Gastrocnemius medialis (tissue), 4 donors: ENCODE measurements around the gene HAO1. TPM values are rescaled to one million over a fixed set of nuclear protein-coding genes. Genes with fewer than 3 reads are reported as not detected.

ENCODE experiments used
- ATAC-seq, 2 donors: fragments of 150-250 bp; one replicate each; pipeline ENCODE4 v1.9.1; 2016
- DNase-seq, 2 donors: peaks; one replicate each; pipeline ENCODE4 v3.0.0-alpha.2; 2019
- H3K27ac ChIP-seq, 4 donors: fragments of 200-600 bp; sonication (generic); 1 replicate in 1 of 4; 2 replicates in 3 of 4; pipeline ENCODE4 v1.5.1; 2016 to 2018; ENCODE audit warnings: mild to moderate bottlenecking in 2 of 4, moderate library complexity in 1 of 4
- H3K27me3 ChIP-seq, 3 donors: fragments of 200-600 bp; sonication (generic) in 2 of 3; 1 replicate in 1 of 3; 2 replicates in 2 of 3; pipeline versions ENCODE4 v1.5.1 to v1.6.0; 2016 to 2019; ENCODE audit warnings: mild to moderate bottlenecking in 1 of 3, moderate library complexity in 1 of 3
- H3K36me3 ChIP-seq, 2 donors: fragments of 200-600 bp; sonication (generic) in 1 of 2; one replicate each; pipeline ENCODE4 v1.5.1; 2017 to 2018
- H3K4me1 ChIP-seq, 2 donors: fragments of 200-600 bp; sonication (generic) in 1 of 2; one replicate each; pipeline ENCODE4 v1.5.1; 2016 to 2017; ENCODE audit warnings: mild to moderate bottlenecking in 2 of 2
- H3K4me3 ChIP-seq, 4 donors: fragments of 200-600 bp; sonication (generic) in 3 of 4; 1 replicate in 1 of 4; 2 replicates in 3 of 4; pipeline ENCODE4 v1.5.1; 2016 to 2019; ENCODE audit warnings: mild to moderate bottlenecking in 2 of 4
- H3K9me3 ChIP-seq, 3 donors: fragments of 200-600 bp; sonication (generic) in 2 of 3; 1 replicate in 1 of 3; 2 replicates in 2 of 3; pipeline ENCODE4 v1.5.1; 2016 to 2019
- POLR2A ChIP-seq, 2 donors: fragments of 450-650 bp; IDR thresholded peaks; one replicate each; pipeline ENCODE4 v1.6.1; 2017; ENCODE audit warnings: antibody characterized with exemption in 2 of 2, mild to moderate bottlenecking in 2 of 2, moderate library complexity in 2 of 2
- in situ Hi-C, 4 donors: fragments of 200-750 bp; cut with MboI; loops; one replicate each; pipeline versions ENCODE4 v1.15.0 to v1.8.0; 2017; ENCODE audit warnings: low sequenced_read_pairs in 4 of 4
- intact Hi-C: fragments of 100-400 bp; cut with DNase I; formaldehyde crosslinking; loops from one replicate; pipeline ENCODE4 v1.15.1; 2023; ENCODE audit warnings: low total_unique reads
- total RNA-seq, 4 donors: library from RNA; depleted of rRNA; stranded (reverse); fragments of >200 nt; gene quantifications; one replicate each; pipeline versions ENCODE4 v1.1.0 to v1.2.3, GENCODE V29; 2016
- TF ChIP-seq, protein P1 (sequence below), 5 experiments: fragments of 450-650 bp in 3 of 5; fragments of 200-600 bp in 2 of 5; sonication (generic) in 2 of 5; IDR thresholded peaks in 4 of 5; conservative IDR thresholded peaks in 1 of 5; 1 replicate in 4 of 5; 2 replicates in 1 of 5; pipeline ENCODE4 v1.5.1; 2016 to 2019; ENCODE audit warnings: antibody characterized with exemption in 5 of 5, mild to moderate bottlenecking in 3 of 5, moderate library complexity in 3 of 5

HAO1 gene
- total RNA-seq, 4 donors from 2014 or later = 0.23 to 0.40 TPM; not detected in 2

- DNase-seq (no peak), ATAC-seq (no peak)
- Histone ChIP-seq H3K27ac (no peak overlapping the region), H3K4me3 (no peak overlapping the region), H3K9me3 (peaks cover 0 to 6% (median 0%) of the 10 kb centered on the region in 3 donors), H3K36me3 (no peaks in the 10 kb centered on the region), H3K27me3 (no peaks in the 10 kb centered on the region), H3K4me1 (no peaks in the 10 kb centered on the region)
- in situ Hi-C loops (no loop called here), intact Hi-C loops (no loop called here)
- TF ChIP-seq POLR2A (IDR thresholded peaks at IDR 0.05) = no peak
- TF ChIP-seq, protein P1, sequence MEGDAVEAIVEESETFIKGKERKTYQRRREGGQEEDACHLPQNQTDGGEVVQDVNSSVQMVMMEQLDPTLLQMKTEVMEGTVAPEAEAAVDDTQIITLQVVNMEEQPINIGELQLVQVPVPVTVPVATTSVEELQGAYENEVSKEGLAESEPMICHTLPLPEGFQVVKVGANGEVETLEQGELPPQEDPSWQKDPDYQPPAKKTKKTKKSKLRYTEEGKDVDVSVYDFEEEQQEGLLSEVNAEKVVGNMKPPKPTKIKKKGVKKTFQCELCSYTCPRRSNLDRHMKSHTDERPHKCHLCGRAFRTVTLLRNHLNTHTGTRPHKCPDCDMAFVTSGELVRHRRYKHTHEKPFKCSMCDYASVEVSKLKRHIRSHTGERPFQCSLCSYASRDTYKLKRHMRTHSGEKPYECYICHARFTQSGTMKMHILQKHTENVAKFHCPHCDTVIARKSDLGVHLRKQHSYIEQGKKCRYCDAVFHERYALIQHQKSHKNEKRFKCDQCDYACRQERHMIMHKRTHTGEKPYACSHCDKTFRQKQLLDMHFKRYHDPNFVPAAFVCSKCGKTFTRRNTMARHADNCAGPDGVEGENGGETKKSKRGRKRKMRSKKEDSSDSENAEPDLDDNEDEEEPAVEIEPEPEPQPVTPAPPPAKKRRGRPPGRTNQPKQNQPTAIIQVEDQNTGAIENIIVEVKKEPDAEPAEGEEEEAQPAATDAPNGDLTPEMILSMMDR (IDR thresholded peaks at IDR 0.05 in 4 of 5, conservative IDR thresholded peaks at IDR 0.05 in 1 of 5) = no peak
Observed at GRCh38 chr20:7943891-7944290, 3.6 kb upstream of the HAO1 start.

GRCh38 chr20:7939663-7940062, 595 bp downstream of the HAO1 start:
- intact Hi-C loops (loop anchor here (5.0 kb wide), 1 partner anchor 783 kb away; no protein-coding TSS in a partner anchor), in situ Hi-C loops (loop anchor here in 1 of 4 donors (10.0 kb wide), 1 partner anchor 785 kb away; no protein-coding TSS in a partner anchor)
- ATAC-seq = no peak
- DNase-seq = no peak
- TF ChIP-seq, protein P1 (IDR thresholded peaks at IDR 0.05 in 4 of 5, conservative IDR thresholded peaks at IDR 0.05 in 1 of 5) = no peak
- no peak for TF ChIP-seq POLR2A (IDR thresholded peaks at IDR 0.05)
- Histone ChIP-seq H3K4me3 (no peak overlapping the region), H3K36me3 (no peaks in the 10 kb centered on the region), H3K9me3 (no peaks in the 10 kb centered on the region), H3K27ac (no peak overlapping the region), H3K27me3 (no peaks in the 10 kb centered on the region), H3K4me1 (no peaks in the 10 kb centered on the region)

DNA sequence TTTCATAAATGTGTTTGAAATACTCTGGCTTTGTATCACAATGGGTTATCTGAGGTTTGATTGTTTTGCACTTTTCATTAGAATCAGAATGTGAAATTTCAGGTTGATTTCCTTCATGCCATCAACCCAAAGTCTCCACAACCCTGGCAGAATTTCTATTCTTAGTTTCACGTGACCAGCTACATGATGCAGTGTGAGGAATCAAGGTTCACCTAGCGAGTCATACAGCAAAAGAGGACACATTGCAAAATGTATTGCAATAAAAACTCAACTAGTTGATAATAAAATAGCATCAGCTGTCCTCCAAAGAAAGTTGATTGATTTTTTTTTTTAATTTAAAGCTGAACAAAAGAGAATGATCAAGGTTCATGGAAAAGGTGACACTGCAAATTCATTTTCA, 2.2 kb downstream of the HAO1 start:
- H3K36me3 ChIP-seq = no peaks in the 10 kb centered on the region
- no peak overlapping the region for H3K27ac ChIP-seq
- TF ChIP-seq, protein P1 (IDR thresholded peaks at IDR 0.05 in 4 of 5, conservative IDR thresholded peaks at IDR 0.05 in 1 of 5) = no peak
- DNase-seq (no peak), ATAC-seq (no peak)
- in situ Hi-C loops (loop anchor here in 1 of 4 donors (10.0 kb wide), 1 partner anchor 787 kb away; no protein-coding TSS in a partner anchor), intact Hi-C loops (loop anchor here (5.0 kb wide), 1 partner anchor 784 kb away; no protein-coding TSS in a partner anchor)
- H3K4me1 ChIP-seq = no peaks in the 10 kb centered on the region
- H3K27me3 ChIP-seq = no peaks in the 10 kb centered on the region
- no peak overlapping the region for H3K4me3 ChIP-seq
- no peaks in the 10 kb centered on the region for H3K9me3 ChIP-seq

DNA sequence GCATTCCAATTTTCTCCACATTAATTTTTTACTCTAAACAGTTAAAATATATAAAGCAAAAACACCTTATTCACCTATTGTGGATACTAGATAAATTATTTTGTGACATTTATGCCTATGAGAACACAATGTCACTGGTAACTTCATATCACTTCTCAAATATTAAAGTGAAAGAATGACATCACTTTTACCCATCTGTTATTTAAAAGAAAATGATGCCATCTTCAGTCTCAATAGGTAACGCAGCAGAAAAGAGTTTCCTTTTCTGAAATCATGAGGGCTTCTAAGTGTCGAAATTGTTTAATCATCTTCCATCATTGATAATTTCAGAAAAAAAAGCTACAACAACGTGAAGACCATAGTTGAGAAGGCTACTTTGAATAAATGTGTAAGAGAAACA, 2.9 kb downstream of the HAO1 start:
- ATAC-seq = no peak
- H3K4me1 ChIP-seq = no peaks in the 10 kb centered on the region
- no peak for TF ChIP-seq POLR2A (IDR thresholded peaks at IDR 0.05)
- TF ChIP-seq, protein P1 (IDR thresholded peaks at IDR 0.05 in 4 of 5, conservative IDR thresholded peaks at IDR 0.05 in 1 of 5) = no peak
- no peaks in the 10 kb centered on the region for H3K36me3 ChIP-seq
- no peak overlapping the region for H3K27ac ChIP-seq
- H3K9me3 ChIP-seq = no peaks in the 10 kb centered on the region
- H3K4me3 ChIP-seq = no peak overlapping the region
- in situ Hi-C loops = loop anchor here in 1 of 4 donors (10.0 kb wide), 1 partner anchor 787 kb away; no protein-coding TSS in a partner anchor
- no peak for DNase-seq
- H3K27me3 ChIP-seq = no peaks in the 10 kb centered on the region
- intact Hi-C loops = loop anchor here (5.0 kb wide), 1 partner anchor 785 kb away; no protein-coding TSS in a partner anchor
